ENCODE data around the gene NAT9.

- TF ChIP-seq CTCF (IDR thresholded peaks at IDR 0.05), result no peak
- no peak for TF ChIP-seq RCOR1 (IDR thresholded peaks at IDR 0.05; ENCODE audit: low read depth, low read length)
- TF ChIP-seq POLR2A (IDR thresholded peaks at IDR 0.05; ENCODE audit: low read length), result no peak
- no peak for TF ChIP-seq TP53 (CRISPR knock-in tag; IDR thresholded peaks at IDR 0.05)
- TF ChIP-seq SMC3 (IDR thresholded peaks at IDR 0.05), result no peak
- no peak for TF ChIP-seq SREBF2 (IDR thresholded peaks at IDR 0.05)
- no peak for TF ChIP-seq EHMT2 (IDR thresholded peaks at IDR 0.05; ENCODE audit: low read depth)
- no peak for TF ChIP-seq RAD21 (conservative IDR thresholded peaks at IDR 0.05 in 1 of 2, IDR thresholded peaks at IDR 0.05 in 1 of 2)
- no peak for TF ChIP-seq MAZ (IDR thresholded peaks at IDR 0.05; ENCODE audit: borderline replicate concordance, low read depth, low read length)
- TF ChIP-seq RFX5 (IDR thresholded peaks at IDR 0.05), result no peak
Measured at GRCh38 chr17:74760404-74761105, 15.6 kb downstream of the NAT9 start.

Data from A549 (cell line).